H9 (cell line): ENCODE results near the gene ARCN1. TPM values are rescaled to one million over a fixed set of nuclear protein-coding genes. Genes with fewer than 3 reads are reported as not detected.

ENCODE experiments used
- DNase-seq: peaks from one replicate; pipeline ENCODE4 v3.0.0-alpha.2; 2017
- H2AFZ ChIP-seq: one replicate; pipeline ENCODE4 v1.6.1; 2013; ENCODE audit warnings: mild to moderate bottlenecking, low read length, control low read depth, moderate library complexity
- H2AK5ac ChIP-seq: 2 replicates; pipeline ENCODE4 v1.6.1; 2013; ENCODE audit warnings: low read length, control low read depth, mixed read lengths; ENCODE audit not compliant: insufficient read length
- H2BK120ac ChIP-seq: one replicate; pipeline ENCODE4 v1.6.1; 2013; ENCODE audit warnings: low read depth, mild to moderate bottlenecking, low read length, control low read depth, inconsistent platforms; ENCODE audit not compliant: poor library complexity, severe bottlenecking
- H2BK12ac ChIP-seq: 2 replicates; pipeline ENCODE4 v1.6.1; 2013; ENCODE audit warnings: low read length, control low read depth, mixed read lengths, low read depth; ENCODE audit not compliant: insufficient read length
- H2BK15ac ChIP-seq: 2 replicates; pipeline ENCODE4 v1.6.1; 2013; ENCODE audit warnings: low read depth, low read length, control low read depth
- H2BK20ac ChIP-seq: one replicate; pipeline ENCODE4 v1.6.1; 2013; ENCODE audit warnings: low read depth, mild to moderate bottlenecking, low read length, control low read depth, inconsistent platforms; ENCODE audit not compliant: poor library complexity, severe bottlenecking
- H2BK5ac ChIP-seq: 2 replicates; pipeline ENCODE4 v1.6.1; 2013; ENCODE audit warnings: low read length, control low read depth, mixed read lengths; ENCODE audit not compliant: insufficient read length
- H3K14ac ChIP-seq: 2 replicates; pipeline ENCODE4 v1.6.1; 2013; ENCODE audit warnings: low read length, control low read depth; ENCODE audit not compliant: insufficient read depth
- H3K18ac ChIP-seq: 2 replicates; pipeline ENCODE4 v1.6.1; 2013; ENCODE audit warnings: low read depth, mild to moderate bottlenecking, mixed read lengths, low read length, control low read depth; ENCODE audit not compliant: insufficient read length
- H3K23ac ChIP-seq: 2 replicates; pipeline ENCODE4 v1.6.1; 2013; ENCODE audit warnings: low read length, control low read depth, mixed read lengths, low read depth; ENCODE audit not compliant: insufficient read length
- H3K23me2 ChIP-seq: 2 replicates; pipeline ENCODE4 v1.6.1; 2013; ENCODE audit warnings: low read depth, mild to moderate bottlenecking, mixed read lengths, low read length, control low read depth; ENCODE audit not compliant: insufficient read length, poor library complexity, severe bottlenecking
- H3K27ac ChIP-seq: 2 replicates; pipeline ENCODE4 v1.5.1; 2013; ENCODE audit warnings: low read length, control low read depth, mixed read lengths, low read depth; ENCODE audit not compliant: insufficient read length
- H3K27me3 ChIP-seq: 2 replicates; pipeline ENCODE4 v1.6.1; 2013; ENCODE audit warnings: low read length, control low read depth, inconsistent platforms; ENCODE audit not compliant: insufficient read depth
- H3K4ac ChIP-seq: 2 replicates; pipeline ENCODE4 v1.6.1; 2013; ENCODE audit warnings: low read depth, mild to moderate bottlenecking, control low read depth, inconsistent platforms, low read length, moderate library complexity
- H3K4me1 ChIP-seq: 2 replicates; pipeline ENCODE4 v1.6.1; 2013; ENCODE audit warnings: low read length, control low read depth, inconsistent platforms; ENCODE audit not compliant: insufficient read depth
- H3K4me2 ChIP-seq: 2 replicates; pipeline ENCODE4 v1.6.1; 2013; ENCODE audit warnings: low read length, control low read depth, mixed read lengths; ENCODE audit not compliant: insufficient read length, insufficient read depth
- H3K56ac ChIP-seq: 2 replicates; pipeline ENCODE4 v1.6.1; 2013; ENCODE audit warnings: low read depth, mild to moderate bottlenecking, mixed read lengths, low read length, control low read depth; ENCODE audit not compliant: insufficient read length
- H3K79me1 ChIP-seq: 2 replicates; pipeline ENCODE4 v1.6.1; 2013; ENCODE audit warnings: low read depth, mild to moderate bottlenecking, moderate library complexity, low read length, control low read depth, inconsistent platforms; ENCODE audit not compliant: insufficient read depth, poor library complexity, severe bottlenecking
- H3K79me2 ChIP-seq: 2 replicates; pipeline ENCODE4 v1.6.1; 2013; ENCODE audit warnings: low read length, control low read depth, inconsistent platforms; ENCODE audit not compliant: insufficient read depth
- H3K9ac ChIP-seq: 2 replicates; pipeline ENCODE4 v1.6.1; 2013; ENCODE audit warnings: low read length, control low read depth, mixed read lengths; ENCODE audit not compliant: insufficient read length; ENCODE audit errors: extremely low read depth
- H3K9me3 ChIP-seq: one replicate; pipeline ENCODE4 v1.6.1; 2013; ENCODE audit warnings: low read depth, low read length, inconsistent platforms; ENCODE audit not compliant: control insufficient read depth
- H3T11ph ChIP-seq: one replicate; pipeline ENCODE4 v1.6.1; 2013; ENCODE audit warnings: mild to moderate bottlenecking, low read length, control low read depth, inconsistent platforms
- H4K20me1 ChIP-seq: one replicate; pipeline ENCODE4 v1.6.1; 2013; ENCODE audit not compliant: control insufficient read depth, insufficient read length, insufficient read depth
- H4K5ac ChIP-seq: 2 replicates; pipeline ENCODE4 v1.6.1; 2013; ENCODE audit warnings: low read depth, mild to moderate bottlenecking, mixed read lengths, low read length, control low read depth; ENCODE audit not compliant: insufficient read length
- H4K8ac ChIP-seq: replicated peaks from 2 replicates; pipeline ENCODE4 v1.6.1; 2013; ENCODE audit warnings: low read length, control low read depth, mixed read lengths, low read depth; ENCODE audit not compliant: insufficient read length
- H4K91ac ChIP-seq: 2 replicates; pipeline ENCODE4 v1.6.1; 2013; ENCODE audit warnings: low read depth, mild to moderate bottlenecking, moderate library complexity, mixed read lengths, low read length, control low read depth; ENCODE audit not compliant: insufficient read length
- H3K27ac Mint-ChIP-seq, 3 experiments: 2 replicates in 2 of 3; 3 replicates in 1 of 3; pipeline ENCODE4 v1.8.0; 2020 to 2021; ENCODE audit warnings: mixed read lengths in 3 of 3, mild to moderate bottlenecking in 1 of 3, moderate library complexity in 1 of 3
- H3K27me3 Mint-ChIP-seq: 2 replicates; pipeline ENCODE4 v1.8.0; 2021; ENCODE audit warnings: low read depth, mild to moderate bottlenecking, moderate library complexity, mixed read lengths
- H3K36me3 Mint-ChIP-seq, 3 experiments: 2 replicates in 2 of 3; 3 replicates in 1 of 3; pipeline ENCODE4 v1.8.0; 2020 to 2021; ENCODE audit warnings: low read depth in 3 of 3, mixed read lengths in 3 of 3; ENCODE audit not compliant: insufficient read depth in 1 of 3
- H3K4me1 Mint-ChIP-seq, 2 experiments: 2 replicates each; pipeline ENCODE4 v1.8.0; 2020; ENCODE audit warnings: mixed read lengths in 2 of 2
- H3K4me3 Mint-ChIP-seq, 2 experiments: 2 replicates in 1 of 2; 3 replicates in 1 of 2; pipeline ENCODE4 v1.8.0; 2020 to 2021; ENCODE audit warnings: mild to moderate bottlenecking in 2 of 2, mixed read lengths in 2 of 2, moderate library complexity in 1 of 2
- H3K9me3 Mint-ChIP-seq, 2 experiments: 2 replicates in 1 of 2; 3 replicates in 1 of 2; pipeline ENCODE4 v1.8.0; 2020; ENCODE audit warnings: mild to moderate bottlenecking in 2 of 2, mixed read lengths in 2 of 2, moderate library complexity in 1 of 2
- WGBS: extraction: QIAGEN DNeasy Blood & Tissue Kit; methylation state at CpG from one replicate; pipeline ENCODE4 v1.1.7; 2013; ENCODE audit warnings: missing lambda C conversion rate, low lambda C conversion rate, mixed read lengths; ENCODE audit not compliant: insufficient read length; ENCODE audit errors: extremely low coverage; 5-methylcytosine and 5-hydroxymethylcytosine counted together
- total RNA-seq: library from RNA; stranded (reverse); gene quantifications from 2 replicates; pipeline ENCODE4 v1.2.1, GENCODE V29; 2021
- TF ChIP-seq, protein P1 (sequence below): fragments of 200-600 bp; sonication (generic); conservative IDR thresholded peaks from 3 replicates; pipeline ENCODE4 v1.8.0; 2021; ENCODE audit warnings: antibody characterized with exemption, mild to moderate bottlenecking

ARCN1 gene
- total RNA-seq, 1 experiment from 2014 or later = 152 TPM

DNA sequence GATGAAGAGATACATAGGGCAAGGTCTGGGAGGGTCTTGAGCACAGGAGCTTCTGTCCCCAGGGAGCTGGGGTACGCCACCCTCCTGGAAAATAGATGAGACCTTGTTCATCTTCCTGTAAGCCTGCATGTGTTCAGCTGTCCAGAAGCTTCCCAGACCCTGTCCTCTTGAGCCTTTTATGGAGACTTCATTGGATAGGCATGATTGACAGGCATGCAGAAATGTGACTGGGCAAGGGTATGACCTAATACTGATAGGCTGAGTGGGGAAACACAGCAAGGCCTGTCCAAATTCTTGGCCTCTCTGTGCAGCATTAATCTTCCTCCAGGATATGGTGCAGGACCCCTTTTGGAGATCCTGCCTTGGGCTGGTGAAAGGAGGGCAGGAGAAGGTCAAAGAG is 15.7 kb downstream of the ARCN1 start:
- Histone ChIP-seq H2BK12ac (no peak overlapping the region), H2BK20ac (no peak overlapping the region), H3K9ac (no peak overlapping the region), H3K56ac (no peak overlapping the region), H2BK15ac (no peak overlapping the region), H3K79me2 (no peaks in the 10 kb centered on the region), H4K20me1 (no peaks in the 10 kb centered on the region), H3K14ac (no peak overlapping the region), H3K27me3 (no peaks in the 10 kb centered on the region), H3K9me3 (no peaks in the 10 kb centered on the region), H4K8ac (no peak overlapping the region), H4K91ac (no peak overlapping the region), H4K5ac (no peak overlapping the region), H2BK120ac (no peak overlapping the region), H2AK5ac (no peak overlapping the region), H3K18ac (no peak overlapping the region), H3K4me2 (no peak overlapping the region), H3K4ac (no peak overlapping the region), H3K23ac (no peak overlapping the region), H3K23me2 (no peaks in the 10 kb centered on the region), H3T11ph (no peak overlapping the region), H3K27ac (no peak overlapping the region), H2BK5ac (no peak overlapping the region), H3K4me1 (no peaks in the 10 kb centered on the region), H3K79me1 (peaks cover 3% of the 10 kb centered on the region), H2AFZ (no peak overlapping the region)
- Mint-ChIP-seq H3K4me3 (no peak overlapping the region), H3K4me1 (no peaks in the 10 kb centered on the region), H3K9me3 (no peaks in the 10 kb centered on the region), H3K27ac (no peak overlapping the region), H3K36me3 (peaks cover 48 to 92% (median 86%) of the 10 kb centered on the region in 3 experiments; a peak in 6 of 7 replicates), H3K27me3 (no peaks in the 10 kb centered on the region)
- TF ChIP-seq, protein P1, sequence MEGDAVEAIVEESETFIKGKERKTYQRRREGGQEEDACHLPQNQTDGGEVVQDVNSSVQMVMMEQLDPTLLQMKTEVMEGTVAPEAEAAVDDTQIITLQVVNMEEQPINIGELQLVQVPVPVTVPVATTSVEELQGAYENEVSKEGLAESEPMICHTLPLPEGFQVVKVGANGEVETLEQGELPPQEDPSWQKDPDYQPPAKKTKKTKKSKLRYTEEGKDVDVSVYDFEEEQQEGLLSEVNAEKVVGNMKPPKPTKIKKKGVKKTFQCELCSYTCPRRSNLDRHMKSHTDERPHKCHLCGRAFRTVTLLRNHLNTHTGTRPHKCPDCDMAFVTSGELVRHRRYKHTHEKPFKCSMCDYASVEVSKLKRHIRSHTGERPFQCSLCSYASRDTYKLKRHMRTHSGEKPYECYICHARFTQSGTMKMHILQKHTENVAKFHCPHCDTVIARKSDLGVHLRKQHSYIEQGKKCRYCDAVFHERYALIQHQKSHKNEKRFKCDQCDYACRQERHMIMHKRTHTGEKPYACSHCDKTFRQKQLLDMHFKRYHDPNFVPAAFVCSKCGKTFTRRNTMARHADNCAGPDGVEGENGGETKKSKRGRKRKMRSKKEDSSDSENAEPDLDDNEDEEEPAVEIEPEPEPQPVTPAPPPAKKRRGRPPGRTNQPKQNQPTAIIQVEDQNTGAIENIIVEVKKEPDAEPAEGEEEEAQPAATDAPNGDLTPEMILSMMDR = no peak
- no CpG with 5 or more reads among the region's 1 CpG for WGBS
- no peak for DNase-seq
